ENCODE results near the gene WDR81.

Gene WDR81

DNA sequence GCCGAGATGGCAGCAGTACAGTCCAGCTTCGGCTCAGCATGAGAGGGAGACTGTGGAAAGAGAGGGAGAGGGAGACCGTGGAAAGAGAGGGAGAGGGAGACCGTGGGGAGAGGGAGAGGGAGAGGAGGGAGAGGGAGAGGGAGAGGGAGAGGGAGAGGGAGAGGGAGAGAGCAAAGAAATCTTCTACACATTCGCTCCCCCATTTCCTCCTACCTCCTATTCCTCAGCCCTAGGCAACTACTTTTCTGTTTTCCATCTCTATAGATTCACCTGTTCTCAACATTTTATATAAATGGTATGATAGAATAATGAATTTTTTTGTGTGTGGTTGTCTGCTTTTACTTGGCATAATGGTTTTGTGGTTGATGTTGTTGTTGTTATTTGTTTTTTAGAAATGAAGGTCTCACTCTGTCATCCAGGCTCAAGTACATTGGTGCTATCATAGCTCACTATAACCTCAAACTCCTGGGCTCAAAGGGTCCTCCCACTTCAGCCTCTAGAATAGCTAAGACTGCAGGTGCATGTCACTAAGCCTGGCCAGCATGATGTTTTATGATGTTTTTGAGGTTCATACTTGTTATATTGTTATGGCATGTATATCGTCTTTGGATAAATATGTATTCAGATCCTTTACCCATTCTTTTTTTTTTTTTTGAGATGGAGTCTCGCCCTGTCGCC lies 33.8 kb upstream of the WDR81 start (continued):
- TF ChIP-seq, protein P1, sequence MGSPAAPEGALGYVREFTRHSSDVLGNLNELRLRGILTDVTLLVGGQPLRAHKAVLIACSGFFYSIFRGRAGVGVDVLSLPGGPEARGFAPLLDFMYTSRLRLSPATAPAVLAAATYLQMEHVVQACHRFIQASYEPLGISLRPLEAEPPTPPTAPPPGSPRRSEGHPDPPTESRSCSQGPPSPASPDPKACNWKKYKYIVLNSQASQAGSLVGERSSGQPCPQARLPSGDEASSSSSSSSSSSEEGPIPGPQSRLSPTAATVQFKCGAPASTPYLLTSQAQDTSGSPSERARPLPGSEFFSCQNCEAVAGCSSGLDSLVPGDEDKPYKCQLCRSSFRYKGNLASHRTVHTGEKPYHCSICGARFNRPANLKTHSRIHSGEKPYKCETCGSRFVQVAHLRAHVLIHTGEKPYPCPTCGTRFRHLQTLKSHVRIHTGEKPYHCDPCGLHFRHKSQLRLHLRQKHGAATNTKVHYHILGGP (tag by site-specific recombination; IDR thresholded peaks at IDR 0.05) = no peak
- TF ChIP-seq, protein P2, sequence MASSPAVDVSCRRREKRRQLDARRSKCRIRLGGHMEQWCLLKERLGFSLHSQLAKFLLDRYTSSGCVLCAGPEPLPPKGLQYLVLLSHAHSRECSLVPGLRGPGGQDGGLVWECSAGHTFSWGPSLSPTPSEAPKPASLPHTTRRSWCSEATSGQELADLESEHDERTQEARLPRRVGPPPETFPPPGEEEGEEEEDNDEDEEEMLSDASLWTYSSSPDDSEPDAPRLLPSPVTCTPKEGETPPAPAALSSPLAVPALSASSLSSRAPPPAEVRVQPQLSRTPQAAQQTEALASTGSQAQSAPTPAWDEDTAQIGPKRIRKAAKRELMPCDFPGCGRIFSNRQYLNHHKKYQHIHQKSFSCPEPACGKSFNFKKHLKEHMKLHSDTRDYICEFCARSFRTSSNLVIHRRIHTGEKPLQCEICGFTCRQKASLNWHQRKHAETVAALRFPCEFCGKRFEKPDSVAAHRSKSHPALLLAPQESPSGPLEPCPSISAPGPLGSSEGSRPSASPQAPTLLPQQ (tag by site-specific recombination; IDR thresholded peaks at IDR 0.05) = no peak
- TF ChIP-seq ZNF37A (tag by site-specific recombination; IDR thresholded peaks at IDR 0.05) = no peak
- TF ChIP-seq, protein P3, sequence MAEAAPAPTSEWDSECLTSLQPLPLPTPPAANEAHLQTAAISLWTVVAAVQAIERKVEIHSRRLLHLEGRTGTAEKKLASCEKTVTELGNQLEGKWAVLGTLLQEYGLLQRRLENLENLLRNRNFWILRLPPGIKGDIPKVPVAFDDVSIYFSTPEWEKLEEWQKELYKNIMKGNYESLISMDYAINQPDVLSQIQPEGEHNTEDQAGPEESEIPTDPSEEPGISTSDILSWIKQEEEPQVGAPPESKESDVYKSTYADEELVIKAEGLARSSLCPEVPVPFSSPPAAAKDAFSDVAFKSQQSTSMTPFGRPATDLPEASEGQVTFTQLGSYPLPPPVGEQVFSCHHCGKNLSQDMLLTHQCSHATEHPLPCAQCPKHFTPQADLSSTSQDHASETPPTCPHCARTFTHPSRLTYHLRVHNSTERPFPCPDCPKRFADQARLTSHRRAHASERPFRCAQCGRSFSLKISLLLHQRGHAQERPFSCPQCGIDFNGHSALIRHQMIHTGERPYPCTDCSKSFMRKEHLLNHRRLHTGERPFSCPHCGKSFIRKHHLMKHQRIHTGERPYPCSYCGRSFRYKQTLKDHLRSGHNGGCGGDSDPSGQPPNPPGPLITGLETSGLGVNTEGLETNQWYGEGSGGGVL (tag by site-specific recombination; IDR thresholded peaks at IDR 0.05) = no peak; the same call in 1 of the 2 replicates
- TF ChIP-seq ZSCAN30 (tag by site-specific recombination; IDR thresholded peaks at IDR 0.05) = no peak
- TF ChIP-seq, protein P4, sequence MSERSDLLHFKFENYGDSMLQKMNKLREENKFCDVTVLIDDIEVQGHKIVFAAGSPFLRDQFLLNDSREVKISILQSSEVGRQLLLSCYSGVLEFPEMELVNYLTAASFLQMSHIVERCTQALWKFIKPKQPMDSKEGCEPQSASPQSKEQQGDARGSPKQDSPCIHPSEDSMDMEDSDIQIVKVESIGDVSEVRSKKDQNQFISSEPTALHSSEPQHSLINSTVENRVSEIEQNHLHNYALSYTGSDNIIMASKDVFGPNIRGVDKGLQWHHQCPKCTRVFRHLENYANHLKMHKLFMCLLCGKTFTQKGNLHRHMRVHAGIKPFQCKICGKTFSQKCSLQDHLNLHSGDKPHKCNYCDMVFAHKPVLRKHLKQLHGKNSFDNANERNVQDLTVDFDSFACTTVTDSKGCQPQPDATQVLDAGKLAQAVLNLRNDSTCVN (tag by site-specific recombination; optimal IDR thresholded peaks at IDR 0.05) = no peak
- no peak for TF ChIP-seq ZNF626 (tag by site-specific recombination; IDR thresholded peaks at IDR 0.05)
- no peak for TF ChIP-seq YY1 (tag by site-specific recombination; IDR thresholded peaks at IDR 0.05)
- TF ChIP-seq, protein P5, sequence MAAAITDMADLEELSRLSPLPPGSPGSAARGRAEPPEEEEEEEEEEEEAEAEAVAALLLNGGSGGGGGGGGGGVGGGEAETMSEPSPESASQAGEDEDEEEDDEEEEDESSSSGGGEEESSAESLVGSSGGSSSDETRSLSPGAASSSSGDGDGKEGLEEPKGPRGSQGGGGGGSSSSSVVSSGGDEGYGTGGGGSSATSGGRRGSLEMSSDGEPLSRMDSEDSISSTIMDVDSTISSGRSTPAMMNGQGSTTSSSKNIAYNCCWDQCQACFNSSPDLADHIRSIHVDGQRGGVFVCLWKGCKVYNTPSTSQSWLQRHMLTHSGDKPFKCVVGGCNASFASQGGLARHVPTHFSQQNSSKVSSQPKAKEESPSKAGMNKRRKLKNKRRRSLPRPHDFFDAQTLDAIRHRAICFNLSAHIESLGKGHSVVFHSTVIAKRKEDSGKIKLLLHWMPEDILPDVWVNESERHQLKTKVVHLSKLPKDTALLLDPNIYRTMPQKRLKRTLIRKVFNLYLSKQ (tag by site-specific recombination; IDR thresholded peaks at IDR 0.05; ENCODE audit: borderline replicate concordance) = no peak

DNA sequence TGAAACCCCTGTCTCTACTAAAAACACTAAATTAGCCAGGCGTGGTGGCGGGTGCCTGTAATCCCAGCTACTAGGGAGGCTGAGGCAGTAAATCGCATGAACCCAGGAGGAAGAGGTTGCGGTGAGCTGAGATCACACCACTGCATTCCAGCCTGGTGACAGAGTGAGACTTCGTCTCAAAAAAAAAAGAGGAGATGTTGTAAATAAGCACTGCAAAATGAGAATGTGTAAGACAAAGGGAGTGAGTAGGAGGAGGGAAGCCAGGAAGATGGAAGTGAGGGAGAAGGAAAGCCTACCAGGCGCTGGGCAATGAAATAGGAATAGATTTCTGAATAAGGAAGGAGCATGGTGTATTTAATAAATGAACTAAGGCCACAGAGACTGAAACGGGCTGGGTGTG lies 31.2 kb upstream of the WDR81 start:
- POLR2A ChIA-PET = no interaction called here
- TF ChIP-seq, protein P6, sequence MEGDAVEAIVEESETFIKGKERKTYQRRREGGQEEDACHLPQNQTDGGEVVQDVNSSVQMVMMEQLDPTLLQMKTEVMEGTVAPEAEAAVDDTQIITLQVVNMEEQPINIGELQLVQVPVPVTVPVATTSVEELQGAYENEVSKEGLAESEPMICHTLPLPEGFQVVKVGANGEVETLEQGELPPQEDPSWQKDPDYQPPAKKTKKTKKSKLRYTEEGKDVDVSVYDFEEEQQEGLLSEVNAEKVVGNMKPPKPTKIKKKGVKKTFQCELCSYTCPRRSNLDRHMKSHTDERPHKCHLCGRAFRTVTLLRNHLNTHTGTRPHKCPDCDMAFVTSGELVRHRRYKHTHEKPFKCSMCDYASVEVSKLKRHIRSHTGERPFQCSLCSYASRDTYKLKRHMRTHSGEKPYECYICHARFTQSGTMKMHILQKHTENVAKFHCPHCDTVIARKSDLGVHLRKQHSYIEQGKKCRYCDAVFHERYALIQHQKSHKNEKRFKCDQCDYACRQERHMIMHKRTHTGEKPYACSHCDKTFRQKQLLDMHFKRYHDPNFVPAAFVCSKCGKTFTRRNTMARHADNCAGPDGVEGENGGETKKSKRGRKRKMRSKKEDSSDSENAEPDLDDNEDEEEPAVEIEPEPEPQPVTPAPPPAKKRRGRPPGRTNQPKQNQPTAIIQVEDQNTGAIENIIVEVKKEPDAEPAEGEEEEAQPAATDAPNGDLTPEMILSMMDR (tag by site-specific recombination; IDR thresholded peaks at IDR 0.05) = no peak
- TF ChIP-seq ZNF354C (tag by site-specific recombination; IDR thresholded peaks at IDR 0.05; ENCODE audit: borderline replicate concordance, low read depth) (no peak), ZNF521 (tag by site-specific recombination; IDR thresholded peaks at IDR 0.05) (no peak), ZNF654 (tag by site-specific recombination; IDR thresholded peaks at IDR 0.05; ENCODE audit: low read depth) (no peak), ZNF24 (tag by site-specific recombination; IDR thresholded peaks at IDR 0.05) (no peak), BCL11B (tag by site-specific recombination; IDR thresholded peaks at IDR 0.05; ENCODE audit: low read depth) (no peak), KLF1 (tag by site-specific recombination; IDR thresholded peaks at IDR 0.05) (no peak), ZSCAN16 (tag by site-specific recombination; IDR thresholded peaks at IDR 0.05) (no peak), MEIS1 (CRISPR knock-in tag; IDR thresholded peaks at IDR 0.05; ENCODE audit: borderline replicate concordance) (no peak), ZNF133 (tag by site-specific recombination; IDR thresholded peaks at IDR 0.05) (no peak)
- TF ChIP-seq, protein P7, sequence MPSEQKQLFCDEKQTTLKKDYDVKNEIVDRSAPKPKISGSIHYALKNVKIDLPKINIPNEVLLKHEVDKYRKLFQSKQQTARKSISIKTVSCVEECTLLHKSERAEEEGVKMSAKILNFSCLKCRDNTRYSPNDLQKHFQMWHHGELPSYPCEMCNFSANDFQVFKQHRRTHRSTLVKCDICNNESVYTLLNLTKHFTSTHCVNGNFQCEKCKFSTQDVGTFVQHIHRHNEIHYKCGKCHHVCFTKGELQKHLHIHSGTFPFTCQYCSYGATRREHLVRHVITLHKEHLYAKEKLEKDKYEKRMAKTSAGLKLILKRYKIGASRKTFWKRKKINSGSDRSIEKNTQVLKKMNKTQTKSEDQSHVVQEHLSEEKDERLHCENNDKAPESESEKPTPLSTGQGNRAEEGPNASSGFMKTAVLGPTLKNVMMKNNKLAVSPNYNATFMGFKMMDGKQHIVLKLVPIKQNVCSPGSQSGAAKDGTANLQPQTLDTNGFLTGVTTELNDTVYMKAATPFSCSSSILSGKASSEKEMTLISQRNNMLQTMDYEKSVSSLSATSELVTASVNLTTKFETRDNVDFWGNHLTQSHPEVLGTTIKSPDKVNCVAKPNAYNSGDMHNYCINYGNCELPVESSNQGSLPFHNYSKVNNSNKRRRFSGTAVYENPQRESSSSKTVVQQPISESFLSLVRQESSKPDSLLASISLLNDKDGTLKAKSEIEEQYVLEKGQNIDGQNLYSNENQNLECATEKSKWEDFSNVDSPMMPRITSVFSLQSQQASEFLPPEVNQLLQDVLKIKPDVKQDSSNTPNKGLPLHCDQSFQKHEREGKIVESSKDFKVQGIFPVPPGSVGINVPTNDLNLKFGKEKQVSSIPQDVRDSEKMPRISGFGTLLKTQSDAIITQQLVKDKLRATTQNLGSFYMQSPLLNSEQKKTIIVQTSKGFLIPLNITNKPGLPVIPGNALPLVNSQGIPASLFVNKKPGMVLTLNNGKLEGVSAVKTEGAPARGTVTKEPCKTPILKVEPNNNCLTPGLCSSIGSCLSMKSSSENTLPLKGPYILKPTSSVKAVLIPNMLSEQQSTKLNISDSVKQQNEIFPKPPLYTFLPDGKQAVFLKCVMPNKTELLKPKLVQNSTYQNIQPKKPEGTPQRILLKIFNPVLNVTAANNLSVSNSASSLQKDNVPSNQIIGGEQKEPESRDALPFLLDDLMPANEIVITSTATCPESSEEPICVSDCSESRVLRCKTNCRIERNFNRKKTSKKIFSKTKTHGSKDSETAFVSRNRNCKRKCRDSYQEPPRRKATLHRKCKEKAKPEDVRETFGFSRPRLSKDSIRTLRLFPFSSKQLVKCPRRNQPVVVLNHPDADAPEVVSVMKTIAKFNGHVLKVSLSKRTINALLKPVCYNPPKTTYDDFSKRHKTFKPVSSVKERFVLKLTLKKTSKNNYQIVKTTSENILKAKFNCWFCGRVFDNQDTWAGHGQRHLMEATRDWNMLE (tag by site-specific recombination; conservative IDR thresholded peaks at IDR 0.05; ENCODE audit: low read depth) = no peak

More for the DNA sequence above, 31.2 kb upstream of the WDR81 start:
- CTCF ChIA-PET = interaction anchor here (1.1 kb wide), 1 partner anchor 22 kb away, joined by 3 read pairs; no protein-coding TSS in a partner anchor
- H3K4me1 ChIP-seq (ENCODE audit: control insufficient read depth, insufficient read depth, low read length) = no peaks in the 10 kb centered on the region
- H3K27ac ChIP-seq (ENCODE audit: extremely low read depth, low read depth, low read length) = no peak overlapping the region
- no peak overlapping the region for H3K4me3 ChIP-seq (ENCODE audit: low read depth, low read length)
- H3K9me3 ChIP-seq (ENCODE audit: control insufficient read depth, insufficient read depth, low read depth, low read length) = no peaks in the 10 kb centered on the region
- H3K36me3 ChIP-seq (ENCODE audit: control insufficient read depth in 2 of 2, insufficient read depth in 1 of 2, low read length in 2 of 2) = no peaks in the 10 kb centered on the region

Measured in HEK293 (cell line).